H9 (cell line): ENCODE measurements around the gene HM13. TPM values are rescaled to one million over a fixed set of nuclear protein-coding genes. Genes with fewer than 3 reads are reported as not detected.

Experiments used
- DNase-seq: peaks from one replicate; pipeline ENCODE4 v3.0.0-alpha.2; 2017
- H2AFZ ChIP-seq: one replicate; pipeline ENCODE4 v1.6.1; 2013; ENCODE audit warnings: mild to moderate bottlenecking, low read length, control low read depth, moderate library complexity
- H2AK5ac ChIP-seq: 2 replicates; pipeline ENCODE4 v1.6.1; 2013; ENCODE audit warnings: low read length, control low read depth, mixed read lengths; ENCODE audit not compliant: insufficient read length
- H2BK120ac ChIP-seq: one replicate; pipeline ENCODE4 v1.6.1; 2013; ENCODE audit warnings: low read depth, mild to moderate bottlenecking, low read length, control low read depth, inconsistent platforms; ENCODE audit not compliant: poor library complexity, severe bottlenecking
- H2BK12ac ChIP-seq: 2 replicates; pipeline ENCODE4 v1.6.1; 2013; ENCODE audit warnings: low read length, control low read depth, mixed read lengths, low read depth; ENCODE audit not compliant: insufficient read length
- H2BK15ac ChIP-seq: 2 replicates; pipeline ENCODE4 v1.6.1; 2013; ENCODE audit warnings: low read depth, low read length, control low read depth
- H2BK20ac ChIP-seq: one replicate; pipeline ENCODE4 v1.6.1; 2013; ENCODE audit warnings: low read depth, mild to moderate bottlenecking, low read length, control low read depth, inconsistent platforms; ENCODE audit not compliant: poor library complexity, severe bottlenecking
- H2BK5ac ChIP-seq: 2 replicates; pipeline ENCODE4 v1.6.1; 2013; ENCODE audit warnings: low read length, control low read depth, mixed read lengths; ENCODE audit not compliant: insufficient read length
- H3K14ac ChIP-seq: 2 replicates; pipeline ENCODE4 v1.6.1; 2013; ENCODE audit warnings: low read length, control low read depth; ENCODE audit not compliant: insufficient read depth
- H3K18ac ChIP-seq: 2 replicates; pipeline ENCODE4 v1.6.1; 2013; ENCODE audit warnings: low read depth, mild to moderate bottlenecking, mixed read lengths, low read length, control low read depth; ENCODE audit not compliant: insufficient read length
- H3K23ac ChIP-seq: 2 replicates; pipeline ENCODE4 v1.6.1; 2013; ENCODE audit warnings: low read length, control low read depth, mixed read lengths, low read depth; ENCODE audit not compliant: insufficient read length
- H3K23me2 ChIP-seq: 2 replicates; pipeline ENCODE4 v1.6.1; 2013; ENCODE audit warnings: low read depth, mild to moderate bottlenecking, mixed read lengths, low read length, control low read depth; ENCODE audit not compliant: insufficient read length, poor library complexity, severe bottlenecking
- H3K27ac ChIP-seq: 2 replicates; pipeline ENCODE4 v1.5.1; 2013; ENCODE audit warnings: low read length, control low read depth, mixed read lengths, low read depth; ENCODE audit not compliant: insufficient read length
- H3K27me3 ChIP-seq: 2 replicates; pipeline ENCODE4 v1.6.1; 2013; ENCODE audit warnings: low read length, control low read depth, inconsistent platforms; ENCODE audit not compliant: insufficient read depth
- H3K4ac ChIP-seq: 2 replicates; pipeline ENCODE4 v1.6.1; 2013; ENCODE audit warnings: low read depth, mild to moderate bottlenecking, control low read depth, inconsistent platforms, low read length, moderate library complexity
- H3K4me1 ChIP-seq: 2 replicates; pipeline ENCODE4 v1.6.1; 2013; ENCODE audit warnings: low read length, control low read depth, inconsistent platforms; ENCODE audit not compliant: insufficient read depth
- H3K4me2 ChIP-seq: 2 replicates; pipeline ENCODE4 v1.6.1; 2013; ENCODE audit warnings: low read length, control low read depth, mixed read lengths; ENCODE audit not compliant: insufficient read length, insufficient read depth
- H3K56ac ChIP-seq: 2 replicates; pipeline ENCODE4 v1.6.1; 2013; ENCODE audit warnings: low read depth, mild to moderate bottlenecking, mixed read lengths, low read length, control low read depth; ENCODE audit not compliant: insufficient read length
- H3K79me1 ChIP-seq: 2 replicates; pipeline ENCODE4 v1.6.1; 2013; ENCODE audit warnings: low read depth, mild to moderate bottlenecking, moderate library complexity, low read length, control low read depth, inconsistent platforms; ENCODE audit not compliant: insufficient read depth, poor library complexity, severe bottlenecking
- H3K79me2 ChIP-seq: 2 replicates; pipeline ENCODE4 v1.6.1; 2013; ENCODE audit warnings: low read length, control low read depth, inconsistent platforms; ENCODE audit not compliant: insufficient read depth
- H3K9ac ChIP-seq: 2 replicates; pipeline ENCODE4 v1.6.1; 2013; ENCODE audit warnings: low read length, control low read depth, mixed read lengths; ENCODE audit not compliant: insufficient read length; ENCODE audit errors: extremely low read depth
- H3K9me3 ChIP-seq: one replicate; pipeline ENCODE4 v1.6.1; 2013; ENCODE audit warnings: low read depth, low read length, inconsistent platforms; ENCODE audit not compliant: control insufficient read depth
- H3T11ph ChIP-seq: one replicate; pipeline ENCODE4 v1.6.1; 2013; ENCODE audit warnings: mild to moderate bottlenecking, low read length, control low read depth, inconsistent platforms
- H4K20me1 ChIP-seq: one replicate; pipeline ENCODE4 v1.6.1; 2013; ENCODE audit not compliant: control insufficient read depth, insufficient read length, insufficient read depth
- H4K5ac ChIP-seq: 2 replicates; pipeline ENCODE4 v1.6.1; 2013; ENCODE audit warnings: low read depth, mild to moderate bottlenecking, mixed read lengths, low read length, control low read depth; ENCODE audit not compliant: insufficient read length
- H4K8ac ChIP-seq: replicated peaks from 2 replicates; pipeline ENCODE4 v1.6.1; 2013; ENCODE audit warnings: low read length, control low read depth, mixed read lengths, low read depth; ENCODE audit not compliant: insufficient read length
- H4K91ac ChIP-seq: 2 replicates; pipeline ENCODE4 v1.6.1; 2013; ENCODE audit warnings: low read depth, mild to moderate bottlenecking, moderate library complexity, mixed read lengths, low read length, control low read depth; ENCODE audit not compliant: insufficient read length
- H3K27ac Mint-ChIP-seq, 3 experiments: 2 replicates in 2 of 3; 3 replicates in 1 of 3; pipeline ENCODE4 v1.8.0; 2020 to 2021; ENCODE audit warnings: mixed read lengths in 3 of 3, mild to moderate bottlenecking in 1 of 3, moderate library complexity in 1 of 3
- H3K27me3 Mint-ChIP-seq: 2 replicates; pipeline ENCODE4 v1.8.0; 2021; ENCODE audit warnings: low read depth, mild to moderate bottlenecking, moderate library complexity, mixed read lengths
- H3K36me3 Mint-ChIP-seq, 3 experiments: 2 replicates in 2 of 3; 3 replicates in 1 of 3; pipeline ENCODE4 v1.8.0; 2020 to 2021; ENCODE audit warnings: low read depth in 3 of 3, mixed read lengths in 3 of 3; ENCODE audit not compliant: insufficient read depth in 1 of 3
- H3K4me1 Mint-ChIP-seq, 2 experiments: 2 replicates each; pipeline ENCODE4 v1.8.0; 2020; ENCODE audit warnings: mixed read lengths in 2 of 2
- H3K4me3 Mint-ChIP-seq, 2 experiments: 2 replicates in 1 of 2; 3 replicates in 1 of 2; pipeline ENCODE4 v1.8.0; 2020 to 2021; ENCODE audit warnings: mild to moderate bottlenecking in 2 of 2, mixed read lengths in 2 of 2, moderate library complexity in 1 of 2
- H3K9me3 Mint-ChIP-seq, 2 experiments: 2 replicates in 1 of 2; 3 replicates in 1 of 2; pipeline ENCODE4 v1.8.0; 2020; ENCODE audit warnings: mild to moderate bottlenecking in 2 of 2, mixed read lengths in 2 of 2, moderate library complexity in 1 of 2
- CTCF ChIP-seq: fragments of 200-600 bp; sonication (generic); conservative IDR thresholded peaks from 3 replicates; pipeline ENCODE4 v1.8.0; 2021; ENCODE audit warnings: antibody characterized with exemption, mild to moderate bottlenecking
- WGBS: extraction: QIAGEN DNeasy Blood & Tissue Kit; methylation state at CpG from one replicate; pipeline ENCODE4 v1.1.7; 2013; ENCODE audit warnings: missing lambda C conversion rate, low lambda C conversion rate, mixed read lengths; ENCODE audit not compliant: insufficient read length; ENCODE audit errors: extremely low coverage; 5-methylcytosine and 5-hydroxymethylcytosine counted together
- total RNA-seq: library from RNA; stranded (reverse); gene quantifications from 2 replicates; pipeline ENCODE4 v1.2.1, GENCODE V29; 2021

HM13 gene
- total RNA-seq, 1 experiment from 2014 or later = 169 TPM

- Histone ChIP-seq H3K27ac (no peak overlapping the region), H3K4me2 (no peak overlapping the region), H2BK120ac (no peak overlapping the region), H3T11ph (no peak overlapping the region), H3K23me2 (peaks cover 5% of the 10 kb centered on the region), H3K79me1 (no peaks in the 10 kb centered on the region), H3K9me3 (no peaks in the 10 kb centered on the region), H4K20me1 (no peaks in the 10 kb centered on the region), H3K23ac (no peak overlapping the region), H4K5ac (no peak overlapping the region), H2BK15ac (no peak overlapping the region), H4K91ac (no peak overlapping the region), H3K4me1 (no peaks in the 10 kb centered on the region), H3K4ac (no peak overlapping the region), H2BK20ac (no peak overlapping the region), H3K9ac (no peak overlapping the region), H3K79me2 (no peaks in the 10 kb centered on the region), H4K8ac (no peak overlapping the region), H2AK5ac (no peak overlapping the region), H3K14ac (0 out of 2 replicates have a peak overlapping the region, but pooled peaks have one; percentile 41), H2BK5ac (no peak overlapping the region), H2BK12ac (no peak overlapping the region), H3K27me3 (no peaks in the 10 kb centered on the region), H3K56ac (no peak overlapping the region), H2AFZ (no peak overlapping the region), H3K18ac (peak overlapping the region; percentile 27)
- H3K4me3 Mint-ChIP-seq = no peak overlapping the region
- peaks cover 54 to 59% of the 10 kb centered on the region in 2 experiments for H3K4me1 Mint-ChIP-seq
- H3K36me3 Mint-ChIP-seq = peaks cover 7 to 21% (median 13%) of the 10 kb centered on the region in 3 experiments
- no CpG with 5 or more reads among the region's 9 CpGs for WGBS
- H3K27ac Mint-ChIP-seq = peak overlapping the region in 2 of 3 experiments; percentile 53 to 62; a peak in 5 of 7 replicates
- no peaks in the 10 kb centered on the region; the same call in 1 of the 2 replicates for H3K27me3 Mint-ChIP-seq
- DNase-seq = no peak
- peaks cover 2 to 3% of the 10 kb centered on the region in 2 experiments; a peak in 2 of 5 replicates for H3K9me3 Mint-ChIP-seq
- TF ChIP-seq CTCF = no peak
Measured at GRCh38 chr20:31577194-31577593, 63.0 kb downstream of the HM13 start.
